ENCODE data around the gene FOXN3.

The FOXN3 gene

GRCh38 chr14:89325299-89325883 is 91.6 kb downstream of the FOXN3 start:
- DNase-seq: no peak

DNA sequence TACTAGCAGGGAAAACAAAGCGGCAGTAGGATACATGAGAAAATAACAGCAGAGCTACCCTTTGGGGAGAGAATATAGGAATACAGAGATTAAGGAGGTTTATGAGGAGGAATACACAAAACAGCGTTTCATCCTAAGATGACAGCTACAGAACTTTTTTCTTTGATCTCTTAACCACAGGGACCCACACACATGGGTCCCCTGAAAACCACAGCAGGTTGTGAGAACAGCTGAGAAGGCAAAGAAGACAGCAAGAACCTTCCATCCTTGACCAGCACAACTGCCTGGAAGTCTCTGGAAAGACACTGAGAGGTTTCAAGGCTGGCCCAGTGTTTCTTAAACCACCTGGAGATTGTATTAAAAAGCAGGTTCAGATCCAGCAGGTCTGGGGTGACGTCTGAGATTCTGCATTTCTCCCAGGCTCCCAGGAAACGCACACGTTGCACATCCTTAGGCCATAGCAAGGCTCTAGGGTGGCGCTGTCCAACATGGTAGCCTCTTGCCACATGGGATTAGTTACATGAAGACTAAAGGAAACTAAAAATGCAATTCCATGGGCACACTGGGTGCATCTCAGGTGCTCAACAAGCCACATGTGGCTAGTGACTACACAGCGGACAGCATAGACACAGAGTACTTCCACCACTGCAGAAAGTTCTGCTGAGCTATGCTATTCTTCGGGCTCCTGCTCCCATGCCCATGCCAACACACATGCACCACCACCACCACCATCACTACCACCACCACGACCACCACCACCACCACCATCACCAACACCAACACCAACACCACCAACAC is 92.3 kb downstream of the FOXN3 start:
- DNase-seq: no peak

DNA sequence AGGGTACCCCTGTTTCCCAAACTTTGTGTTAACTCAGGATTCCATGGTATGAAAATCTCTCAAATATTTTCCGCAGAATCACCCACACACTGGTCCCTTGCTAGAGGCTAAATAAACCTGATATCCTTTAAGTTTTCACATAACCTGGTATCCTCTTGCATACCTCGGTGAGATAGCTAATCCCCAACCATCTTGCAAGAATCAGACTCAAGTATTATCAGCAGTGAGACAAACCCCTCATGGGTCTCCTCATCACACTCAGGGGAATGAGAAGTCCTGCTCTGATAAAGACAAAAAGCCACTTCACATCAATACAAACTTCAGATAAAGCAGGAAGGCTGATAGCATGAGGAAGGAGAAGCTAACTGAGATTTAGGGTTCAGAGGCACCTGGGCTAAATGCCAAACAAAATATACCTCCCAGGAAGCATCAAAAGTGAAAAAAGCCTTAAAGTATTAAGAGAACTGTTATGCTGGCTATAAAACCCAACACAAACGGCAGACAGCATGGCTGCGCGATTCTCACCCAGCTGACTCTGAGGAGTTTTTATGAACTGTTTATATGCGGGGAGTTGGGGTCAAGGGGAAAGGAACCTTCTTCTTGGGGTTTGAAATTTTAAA is 96.5 kb downstream of the FOXN3 start:
- DNase-seq: no peak

DNA sequence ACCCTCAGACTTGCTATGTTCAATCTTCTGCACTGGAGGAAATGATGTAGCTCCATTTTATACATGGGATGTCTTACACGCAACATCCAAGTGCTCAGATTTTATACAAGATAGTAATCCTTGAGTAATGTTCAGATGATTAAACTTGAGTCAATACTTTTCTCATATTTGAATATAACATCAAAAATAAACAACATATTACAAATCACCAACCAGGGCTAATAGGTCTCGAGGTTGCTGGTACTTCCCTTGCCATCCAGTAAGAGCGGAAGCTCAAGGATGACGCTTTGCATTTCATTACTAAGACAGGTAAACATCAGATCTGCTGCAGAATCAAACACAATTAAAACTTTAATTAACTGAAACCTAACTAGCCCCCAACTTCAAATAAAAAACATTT is 97.3 kb downstream of the FOXN3 start:
- no peak for DNase-seq

- DNase-seq: no peak
Measured at GRCh38 chr14:89317051-89317691, 99.9 kb downstream of the FOXN3 start.

- no peak for DNase-seq
Measured at GRCh38 chr14:89315493-89316470, 101.3 kb downstream of the FOXN3 start.

DNA sequence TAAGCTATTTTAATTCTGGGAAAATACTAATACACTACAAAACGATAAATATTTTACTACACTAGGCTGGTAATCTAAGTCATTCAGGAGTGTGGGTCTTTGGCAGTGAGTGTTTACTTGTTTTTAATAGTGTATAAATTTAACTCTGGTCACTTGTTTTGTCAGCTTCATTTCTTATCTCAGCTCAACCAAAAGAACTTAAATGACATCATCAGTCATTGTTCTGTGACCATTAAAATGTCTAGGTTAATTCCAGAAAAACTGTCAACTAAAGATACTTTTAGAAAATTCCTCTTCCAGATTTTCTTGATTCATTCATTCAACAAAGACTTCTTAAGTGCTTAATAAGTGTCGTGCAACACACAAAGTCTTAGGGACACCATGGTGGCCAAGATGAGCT is 102.8 kb downstream of the FOXN3 start:
- no peak for DNase-seq

GRCh38 chr14:89312932-89313331 is 104.1 kb downstream of the FOXN3 start:
- no peak for DNase-seq

- DNase-seq: no peak
Measured at GRCh38 chr14:89310211-89310610, 106.8 kb downstream of the FOXN3 start.

DNA sequence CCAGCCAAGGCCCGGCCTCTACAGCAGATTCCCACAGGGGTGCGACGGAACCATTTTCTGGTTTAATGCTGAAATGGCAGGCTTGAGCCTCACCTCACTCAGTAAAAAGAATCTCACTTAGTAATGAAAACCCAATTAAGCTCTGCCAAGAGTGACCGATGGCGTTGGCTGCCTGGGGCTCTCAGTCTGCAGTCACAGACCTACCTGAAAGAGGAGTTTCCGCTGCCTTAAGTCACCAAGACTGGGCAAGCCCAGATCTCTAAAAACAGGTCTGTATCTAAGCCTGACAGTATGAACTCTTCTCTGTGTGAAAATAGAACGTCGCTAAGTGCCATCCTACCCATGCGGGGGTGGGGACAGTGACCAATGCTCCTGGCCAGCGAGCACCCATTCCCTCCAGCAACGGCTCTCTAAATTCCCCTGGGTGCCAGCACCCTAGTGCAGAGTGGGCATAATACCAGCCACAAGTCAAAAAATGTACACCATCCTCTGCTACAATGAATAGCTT is 107.3 kb downstream of the FOXN3 start:
- DNase-seq: no peak

GRCh38 chr14:89308232-89308959 is 108.6 kb downstream of the FOXN3 start:
- no peak for DNase-seq

DNA sequence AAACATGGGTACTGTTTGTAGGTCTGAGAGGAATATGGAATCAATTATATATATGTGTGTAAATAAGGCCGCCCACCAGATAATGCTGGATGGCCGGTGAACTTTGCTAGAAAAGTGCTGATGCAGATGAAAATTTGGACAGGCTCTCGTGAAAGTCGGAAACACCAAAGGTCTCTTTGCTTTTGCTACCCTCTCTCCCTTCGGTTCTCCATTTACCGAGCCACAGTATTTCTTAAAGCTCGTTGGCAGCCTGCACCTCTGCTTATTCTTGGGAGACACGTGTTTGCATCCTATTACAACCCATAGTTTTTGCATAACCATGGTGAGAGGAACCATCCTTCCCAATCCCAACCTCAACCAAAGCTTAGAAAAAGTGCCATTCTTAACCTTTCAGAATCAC is 109.6 kb downstream of the FOXN3 start:
- DNase-seq: no peak

DNA sequence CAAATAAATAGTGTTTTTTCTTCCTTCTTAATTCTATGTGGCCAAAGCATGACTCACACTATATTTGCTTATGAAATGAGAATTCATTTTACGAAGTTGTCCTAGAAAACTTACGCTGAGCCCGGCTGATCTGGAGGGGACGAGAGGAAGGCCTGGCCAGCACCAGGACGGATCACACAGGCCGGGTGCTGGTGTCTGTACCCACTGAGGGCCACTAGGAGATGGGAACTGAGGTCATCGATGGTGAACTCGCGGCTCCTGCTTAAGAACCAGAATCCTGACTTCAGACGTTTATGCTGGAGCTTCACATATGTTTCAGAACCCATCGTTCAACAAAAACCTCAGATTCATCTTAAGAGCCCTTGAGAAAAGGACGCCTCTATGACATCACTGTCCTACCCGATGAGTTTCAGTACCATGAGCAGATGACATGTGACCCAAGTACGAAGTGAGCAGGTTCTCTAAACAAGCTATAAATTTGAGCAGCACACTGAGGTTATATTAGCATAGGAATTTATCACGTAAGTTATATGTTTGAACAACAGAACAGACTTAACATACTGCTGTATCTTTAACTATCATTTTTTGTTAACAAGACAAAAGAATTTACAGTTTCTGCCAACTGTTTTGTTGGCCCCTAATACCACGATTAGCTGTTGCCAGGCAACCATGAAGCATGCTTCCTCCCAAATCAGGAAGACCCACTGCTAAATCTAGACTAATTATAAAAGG is 111.9 kb downstream of the FOXN3 start:
- DNase-seq: peak; percentile 65

DNA sequence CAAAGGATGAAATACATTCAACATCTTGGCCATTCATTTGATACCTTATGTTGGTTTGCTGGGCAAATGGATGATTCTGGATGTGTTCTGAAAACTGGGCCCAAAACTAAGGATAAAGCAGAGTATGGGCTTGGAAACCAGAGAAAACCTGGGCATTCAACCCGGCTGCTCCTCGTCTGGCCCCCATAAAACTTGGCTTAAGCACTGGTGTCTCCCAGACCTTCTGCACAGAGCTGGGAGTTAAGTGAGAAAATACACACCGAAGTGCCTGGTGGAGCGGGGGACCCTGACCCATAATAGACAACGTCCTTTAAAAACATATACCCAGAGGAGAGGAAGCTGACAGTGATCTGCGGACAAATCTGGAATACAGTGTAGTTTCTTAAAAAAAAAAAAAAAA is 112.5 kb downstream of the FOXN3 start:
- DNase-seq: peak; percentile 43

DNA sequence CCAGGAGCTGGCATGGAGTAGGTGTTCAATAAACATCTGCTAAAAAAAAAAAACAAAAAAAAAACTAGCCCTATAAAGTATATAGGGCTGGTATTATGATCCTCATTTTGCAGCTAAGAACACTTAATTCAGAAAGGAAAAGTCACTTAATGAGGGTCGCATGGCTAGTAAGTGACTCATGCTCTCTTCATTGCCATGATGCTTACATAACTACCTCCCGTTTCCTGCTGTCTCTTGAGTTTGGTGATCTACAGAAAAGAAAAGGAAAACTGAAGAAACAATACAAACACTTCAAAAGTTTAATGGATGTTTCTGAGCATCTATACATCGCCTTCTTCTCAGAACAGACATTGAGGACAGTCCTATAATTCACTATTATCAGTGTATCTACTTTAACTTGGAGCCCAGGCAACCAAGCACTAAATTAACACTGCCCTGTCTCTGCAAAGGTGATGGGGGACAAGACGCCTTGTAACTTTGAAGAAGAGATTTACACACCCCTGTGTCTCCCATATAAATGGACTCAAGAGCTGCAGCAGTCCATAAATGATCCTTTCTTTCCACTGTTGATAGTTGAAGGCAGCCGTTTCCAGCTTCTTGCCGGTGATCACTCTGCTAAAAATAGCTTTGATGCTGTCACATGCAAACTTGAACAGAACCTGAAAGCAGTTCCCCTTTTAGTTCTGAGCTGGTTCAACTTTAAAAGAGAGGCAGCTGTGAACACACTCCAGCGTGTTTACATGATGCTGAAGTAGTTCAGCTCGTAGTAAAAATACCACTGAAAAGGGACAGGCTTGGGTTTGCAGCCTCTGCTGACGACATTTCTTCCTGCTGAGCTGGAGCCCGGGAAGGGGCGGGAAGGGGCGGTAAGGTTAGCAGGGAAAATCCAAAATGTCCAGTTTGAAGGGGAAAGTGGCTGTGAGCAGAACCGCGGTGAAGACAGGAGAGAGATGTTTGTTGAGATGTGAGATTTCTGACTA is 113.3 kb downstream of the FOXN3 start:
- peak; percentile 90 for DNase-seq

DNA sequence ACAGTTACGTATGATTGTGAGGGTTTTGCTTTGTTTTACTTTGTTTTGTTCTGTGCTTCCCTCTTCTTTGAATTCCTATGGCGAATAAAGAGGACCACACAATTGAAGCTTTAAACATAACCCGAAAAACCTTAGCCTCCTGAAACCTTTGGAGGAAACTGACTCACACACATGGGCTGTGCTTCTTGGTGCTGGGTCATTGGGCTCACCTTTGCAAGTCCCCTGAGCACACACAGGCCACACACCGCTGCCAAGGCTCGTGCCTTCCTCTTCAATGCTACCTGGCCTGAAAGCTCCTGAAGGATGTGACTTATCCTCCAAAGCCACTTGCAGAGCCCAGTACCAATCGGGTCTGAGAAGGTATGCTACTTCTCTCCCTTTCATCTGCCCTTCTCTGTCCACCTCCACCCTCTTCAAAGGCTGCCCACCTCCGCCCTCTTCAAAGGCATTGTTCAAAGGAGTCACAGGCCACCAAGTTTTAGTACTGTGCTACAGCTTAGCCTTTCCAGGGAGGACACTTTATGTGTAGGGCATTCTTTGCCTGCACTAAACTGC is 114.6 kb downstream of the FOXN3 start:
- DNase-seq: no peak

GRCh38 chr14:89299587-89299986 is 117.4 kb downstream of the FOXN3 start:
- DNase-seq: no peak

DNA sequence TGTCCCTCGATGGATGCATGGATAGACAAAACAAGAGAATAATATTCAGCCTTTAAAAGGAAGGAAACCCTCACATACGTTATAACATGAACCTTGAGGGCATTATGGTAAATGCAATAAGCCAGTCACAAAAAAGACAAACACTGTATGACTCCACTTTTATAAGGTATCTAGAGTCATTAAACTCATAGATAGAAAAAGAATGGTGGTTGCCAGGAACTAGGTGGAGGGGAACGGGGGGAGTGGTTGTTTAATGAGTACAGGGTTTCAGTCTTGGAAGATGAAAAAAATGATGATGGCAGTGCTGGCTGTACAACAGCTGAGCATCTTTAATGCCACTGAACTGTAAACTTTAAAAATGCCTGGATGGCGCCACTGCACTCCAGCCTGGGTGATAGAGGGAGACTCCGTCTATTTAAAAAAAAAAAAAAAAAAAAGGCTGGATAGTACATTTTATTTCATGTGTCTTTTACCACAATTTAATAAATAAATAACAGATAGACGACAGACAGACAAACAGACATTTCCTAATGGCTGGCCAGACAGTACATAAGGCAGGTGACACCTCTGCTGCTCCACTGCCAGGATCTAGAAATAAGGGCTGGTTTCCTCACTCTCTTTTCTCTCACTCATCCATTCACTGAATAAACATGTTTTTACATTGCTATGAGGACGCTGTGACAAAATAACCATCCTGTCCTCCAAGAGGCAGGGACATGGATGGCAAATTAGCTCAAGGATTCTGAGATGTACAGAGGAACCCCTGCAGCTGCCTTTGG is 118.8 kb downstream of the FOXN3 start:
- DNase-seq: no peak

Measured in femur (tissue), 1 donor.